MM.1S (cell line): ENCODE results near the gene ZRANB1.

Source experiments
- DNase-seq: peaks from one replicate; pipeline ENCODE4 v3.0.0-alpha.2; 2015
- H2AFZ ChIP-seq: fragments of 300-600 bp; sonication (generic); 2 replicates; pipeline ENCODE4 v1.6.0; 2016; ENCODE audit warnings: antibody characterized with exemption, low read length
- H3F3A ChIP-seq: fragments of 300-600 bp; sonication (generic); 2 replicates; pipeline ENCODE4 v1.6.1; 2016; ENCODE audit warnings: mild to moderate bottlenecking, antibody characterized with exemption, low read length, moderate library complexity, mixed read lengths; ENCODE audit not compliant: insufficient read depth
- H3K27ac ChIP-seq: fragments of 300-600 bp; sonication (generic); 2 replicates; pipeline ENCODE4 v1.5.1; 2016; ENCODE audit warnings: mild to moderate bottlenecking, low read length
- H3K27me3 ChIP-seq: fragments of 300-600 bp; sonication (generic); replicated peaks from 2 replicates; pipeline ENCODE4 v1.6.0; 2016; ENCODE audit warnings: low read length; ENCODE audit not compliant: insufficient read depth
- H3K36me3 ChIP-seq: fragments of 300-600 bp; sonication (generic); replicated peaks from 2 replicates; pipeline ENCODE4 v1.6.1; 2016; ENCODE audit warnings: mild to moderate bottlenecking, low read length, mixed read lengths; ENCODE audit not compliant: insufficient read depth
- H3K4me1 ChIP-seq: fragments of 300-600 bp; sonication (generic); 2 replicates; pipeline ENCODE4 v1.6.1; 2016; ENCODE audit warnings: low read length, mixed read lengths
- H3K4me2 ChIP-seq: fragments of 300-600 bp; sonication (generic); 2 replicates; pipeline ENCODE4 v1.6.0; 2016; ENCODE audit warnings: low read depth, low read length
- H3K4me3 ChIP-seq: fragments of 300-600 bp; sonication (generic); 2 replicates; pipeline ENCODE4 v1.5.1; 2016; ENCODE audit warnings: low read length, mixed read lengths
- H3K79me2 ChIP-seq: fragments of 300-600 bp; sonication (generic); 2 replicates; pipeline ENCODE4 v1.6.1; 2016; ENCODE audit warnings: mixed run types, low read length, mixed read lengths
- H3K9ac ChIP-seq: fragments of 300-600 bp; sonication (generic); 2 replicates; pipeline ENCODE4 v1.6.1; 2016; ENCODE audit warnings: low read length, mixed read lengths
- H3K9me2 ChIP-seq: fragments of 300-600 bp; sonication (generic); replicated peaks from 2 replicates; pipeline ENCODE4 v1.6.1; 2016; ENCODE audit warnings: mild to moderate bottlenecking, low read length, mixed read lengths; ENCODE audit not compliant: insufficient read depth
- H3K9me3 ChIP-seq: fragments of 300-600 bp; sonication (generic); replicated peaks from 2 replicates; pipeline ENCODE4 v1.6.1; 2016; ENCODE audit warnings: mild to moderate bottlenecking, low read length, mixed read lengths; ENCODE audit not compliant: insufficient read depth
- H4K20me1 ChIP-seq: fragments of 300-600 bp; sonication (generic); 2 replicates; pipeline ENCODE4 v1.6.1; 2016; ENCODE audit warnings: mild to moderate bottlenecking, low read length, moderate library complexity, mixed read lengths; ENCODE audit not compliant: insufficient read depth
- EZH2 ChIP-seq: fragments of 300-600 bp; sonication (generic); optimal IDR thresholded peaks from 2 replicates; pipeline ENCODE3; 2017; ENCODE audit warnings: low read depth, mild to moderate bottlenecking, antibody characterized with exemption, low read length, mixed read lengths
- EZH2phosphoT487 ChIP-seq: fragments of 300-600 bp; sonication (generic); IDR thresholded peaks from 2 replicates; pipeline ENCODE4 v1.6.1; 2018; ENCODE audit warnings: antibody characterized with exemption, low read length
- TF ChIP-seq, protein P1 (sequence below): fragments of 300-600 bp; sonication (generic); IDR thresholded peaks from 2 replicates; pipeline ENCODE4 v1.5.1; 2016; ENCODE audit warnings: antibody characterized with exemption, low read length, mixed read lengths

Gene ZRANB1

DNA sequence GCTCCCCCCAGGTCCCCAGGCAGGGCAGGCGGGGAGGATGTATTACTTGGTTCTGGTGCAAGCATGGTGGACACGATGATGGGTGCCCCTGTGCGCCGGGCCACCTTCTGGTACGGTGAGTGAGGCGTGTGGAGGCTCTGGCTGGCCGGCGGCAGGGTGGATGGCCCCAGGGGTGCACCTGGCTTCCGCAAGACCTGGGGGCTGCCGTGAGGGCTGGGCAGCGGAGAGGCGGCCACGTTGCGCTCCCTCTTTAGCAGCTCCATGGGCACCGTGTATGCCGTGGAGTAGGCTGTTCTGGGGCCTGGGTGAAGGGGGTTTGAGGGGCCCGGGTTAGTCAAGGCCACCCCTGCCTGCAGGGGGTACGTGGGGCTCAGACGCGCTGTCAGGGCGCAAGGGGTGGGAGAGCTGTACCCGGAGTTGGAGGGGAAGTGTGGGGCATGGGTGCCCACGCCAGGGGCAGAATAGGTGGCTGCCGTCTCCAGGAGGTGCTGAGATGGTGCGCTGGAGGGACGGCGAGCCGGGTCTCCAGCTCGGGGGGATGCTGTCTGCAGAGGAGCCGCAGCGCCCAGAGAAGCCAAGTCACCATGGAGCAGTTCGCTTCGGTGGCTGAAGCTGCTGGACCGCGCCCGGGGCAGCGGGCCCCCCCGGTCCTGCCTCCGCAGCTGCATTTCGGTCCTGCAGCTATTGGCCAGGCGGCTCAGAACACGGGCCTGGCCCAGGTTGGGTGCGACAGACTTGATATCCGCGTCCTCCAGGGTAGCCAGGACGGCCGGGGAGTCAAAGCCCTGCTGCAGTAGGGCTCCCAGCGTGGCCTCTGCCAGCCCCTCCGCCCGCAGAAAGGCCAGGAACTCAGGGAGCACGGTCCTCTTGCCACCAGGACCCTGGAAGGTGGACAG is 84.4 kb downstream of the ZRANB1 start:
- Histone ChIP-seq H3K4me2 (no peak overlapping the region), H4K20me1 (no peaks in the 10 kb centered on the region), H3K4me1 (no peaks in the 10 kb centered on the region), H3K36me3 (no peaks in the 10 kb centered on the region), H3K9me3 (no peaks in the 10 kb centered on the region), H3K27ac (no peak overlapping the region), H3K9me2 (no peaks in the 10 kb centered on the region), H3K27me3 (peaks cover 98% of the 10 kb centered on the region), H3K79me2 (no peaks in the 10 kb centered on the region), H3K9ac (no peak overlapping the region), H3F3A (no peaks in the 10 kb centered on the region), H3K4me3 (no peak overlapping the region), H2AFZ (no peak overlapping the region)
- no peak for DNase-seq
- TF ChIP-seq, protein P1, sequence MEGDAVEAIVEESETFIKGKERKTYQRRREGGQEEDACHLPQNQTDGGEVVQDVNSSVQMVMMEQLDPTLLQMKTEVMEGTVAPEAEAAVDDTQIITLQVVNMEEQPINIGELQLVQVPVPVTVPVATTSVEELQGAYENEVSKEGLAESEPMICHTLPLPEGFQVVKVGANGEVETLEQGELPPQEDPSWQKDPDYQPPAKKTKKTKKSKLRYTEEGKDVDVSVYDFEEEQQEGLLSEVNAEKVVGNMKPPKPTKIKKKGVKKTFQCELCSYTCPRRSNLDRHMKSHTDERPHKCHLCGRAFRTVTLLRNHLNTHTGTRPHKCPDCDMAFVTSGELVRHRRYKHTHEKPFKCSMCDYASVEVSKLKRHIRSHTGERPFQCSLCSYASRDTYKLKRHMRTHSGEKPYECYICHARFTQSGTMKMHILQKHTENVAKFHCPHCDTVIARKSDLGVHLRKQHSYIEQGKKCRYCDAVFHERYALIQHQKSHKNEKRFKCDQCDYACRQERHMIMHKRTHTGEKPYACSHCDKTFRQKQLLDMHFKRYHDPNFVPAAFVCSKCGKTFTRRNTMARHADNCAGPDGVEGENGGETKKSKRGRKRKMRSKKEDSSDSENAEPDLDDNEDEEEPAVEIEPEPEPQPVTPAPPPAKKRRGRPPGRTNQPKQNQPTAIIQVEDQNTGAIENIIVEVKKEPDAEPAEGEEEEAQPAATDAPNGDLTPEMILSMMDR = no peak
- no peak for TF ChIP-seq EZH2phosphoT487
- no peak for TF ChIP-seq EZH2

DNA sequence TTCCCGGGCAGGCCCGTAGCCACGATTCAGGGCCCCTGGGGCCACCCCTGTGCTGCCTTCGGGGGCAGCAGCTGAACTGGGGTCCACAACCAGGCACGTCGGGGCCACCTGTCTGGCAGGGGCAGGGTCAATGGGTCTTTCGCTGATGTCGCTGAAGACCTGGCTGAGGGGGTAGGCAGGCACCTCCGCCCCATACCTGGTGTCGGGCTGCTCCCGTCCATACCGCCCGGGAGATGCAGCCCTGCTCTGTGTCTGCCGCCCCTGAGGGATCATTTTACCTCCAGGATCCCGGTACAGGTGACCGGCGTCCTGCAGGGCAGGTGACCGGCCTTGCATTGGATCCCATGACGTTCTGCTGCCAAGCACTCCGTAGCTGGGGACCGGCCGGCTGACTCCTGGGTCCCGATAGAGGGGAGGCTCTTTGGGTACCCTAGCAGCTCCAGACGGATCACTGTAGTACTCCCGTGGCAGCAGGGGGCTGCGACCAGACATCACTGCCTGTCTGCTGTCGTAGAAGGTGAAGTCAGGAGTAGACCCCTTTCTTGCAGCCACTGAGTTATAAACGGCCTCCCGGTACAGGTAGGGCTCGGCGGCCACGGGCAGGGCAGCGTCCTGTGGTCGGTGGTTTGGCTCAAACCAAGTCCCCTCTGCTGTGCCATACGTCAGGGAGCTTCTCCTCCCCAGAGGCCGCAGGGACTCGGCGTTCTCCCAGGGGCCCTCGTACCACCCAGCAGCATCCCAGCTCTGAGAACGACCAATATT is 85.2 kb downstream of the ZRANB1 start:
- Histone ChIP-seq H2AFZ (no peak overlapping the region), H3K27me3 (peaks cover 97% of the 10 kb centered on the region), H3K27ac (no peak overlapping the region), H3K4me2 (no peak overlapping the region), H3K4me3 (no peak overlapping the region), H3K9me2 (no peaks in the 10 kb centered on the region), H3F3A (no peaks in the 10 kb centered on the region), H4K20me1 (no peaks in the 10 kb centered on the region), H3K36me3 (no peaks in the 10 kb centered on the region), H3K79me2 (no peaks in the 10 kb centered on the region), H3K9ac (no peak overlapping the region), H3K4me1 (no peaks in the 10 kb centered on the region), H3K9me3 (no peaks in the 10 kb centered on the region)
- DNase-seq = no peak
- TF ChIP-seq EZH2phosphoT487 = no peak
- TF ChIP-seq, protein P1 = no peak
- TF ChIP-seq EZH2 = no peak

DNA sequence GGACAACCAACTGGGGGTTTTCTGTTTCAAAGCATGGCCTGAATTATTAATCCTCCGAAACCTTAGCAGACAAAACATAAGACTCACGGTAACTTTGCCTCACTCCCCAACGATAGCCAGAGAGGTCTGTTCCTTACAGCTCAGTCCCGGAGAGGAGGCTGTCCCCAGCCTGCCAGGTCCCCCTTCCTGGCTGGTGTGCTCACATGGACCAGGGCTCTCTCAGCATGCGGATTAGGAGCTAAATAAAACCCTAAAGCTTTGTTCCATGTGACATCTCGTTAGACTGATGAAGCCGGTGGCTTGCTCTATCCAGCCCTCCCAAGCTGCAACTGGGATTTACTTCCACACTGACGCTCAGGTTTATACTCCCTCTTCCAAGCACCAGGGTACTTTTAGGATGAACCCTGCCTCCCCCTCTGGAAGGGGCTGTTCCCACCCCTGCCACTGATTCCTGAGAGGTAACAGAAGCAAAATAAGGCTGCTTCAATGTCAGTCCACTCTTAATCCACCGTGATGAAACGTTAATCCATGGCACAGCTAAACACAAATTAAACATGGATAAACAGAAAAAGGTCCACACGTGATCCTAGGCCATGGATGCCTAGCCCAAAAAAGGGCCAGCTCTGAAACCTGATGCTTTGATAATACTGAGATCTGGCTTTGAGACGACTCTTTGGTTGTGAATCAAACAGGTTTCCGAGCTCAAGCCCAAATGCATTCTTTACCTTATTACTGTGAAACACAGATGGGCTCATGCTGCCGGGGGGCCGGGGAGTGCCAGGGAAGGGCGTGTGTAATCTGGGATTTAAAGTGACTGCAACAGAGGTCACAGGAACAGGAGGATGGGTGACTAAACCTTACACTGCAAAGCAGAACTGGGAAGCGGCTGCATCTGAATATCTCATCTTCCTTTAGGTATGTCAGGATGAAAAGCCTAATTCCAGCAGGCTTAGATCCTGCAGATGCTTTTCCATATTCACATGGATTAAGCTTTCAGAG is 86.2 kb downstream of the ZRANB1 start:
- Histone ChIP-seq H3K27ac (no peak overlapping the region), H3K4me1 (no peaks in the 10 kb centered on the region), H3K36me3 (no peaks in the 10 kb centered on the region), H3K4me2 (no peak overlapping the region), H3K4me3 (no peak overlapping the region), H2AFZ (no peak overlapping the region), H3K27me3 (peaks cover 97% of the 10 kb centered on the region), H3K9me3 (no peaks in the 10 kb centered on the region), H4K20me1 (no peaks in the 10 kb centered on the region), H3K9ac (no peak overlapping the region), H3F3A (no peaks in the 10 kb centered on the region), H3K79me2 (no peaks in the 10 kb centered on the region), H3K9me2 (no peaks in the 10 kb centered on the region)
- no peak for DNase-seq
- no peak for TF ChIP-seq EZH2
- TF ChIP-seq, protein P1 = no peak
- TF ChIP-seq EZH2phosphoT487 = no peak
